Endothelial cell of umbilical vein (primary cell): ENCODE results near the gene IGSF3. TPM values are rescaled to one million over a fixed set of nuclear protein-coding genes. Genes with fewer than 3 reads are reported as not detected.

Source experiments
- BruUV-seq: library from RNA; stranded (reverse); fragments of 400-500 nt; replicated peaks from 2 replicates; lab custom pipeline; 2021; lab: Mats Ljungman, UMichigan
- CTCF ChIA-PET: fragments of 300-600, 350-600 bp; sonication (Branson Sonifier 250); formaldehyde crosslinking; loops from one replicate; lab custom pipeline; 2021; ENCODE audit warnings: antibody characterized with exemption, inconsistent platforms; lab: Charles Lee
- POLR2A ChIA-PET: fragments of 300-600, 350-600 bp; sonication (Branson Sonifier 250); formaldehyde crosslinking; loops from one replicate; lab custom pipeline; 2021; ENCODE audit warnings: antibody characterized with exemption, inconsistent platforms; lab: Charles Lee
- DNase-seq: peaks from one replicate; pipeline ENCODE4 v3.0.0-alpha.2; 2011; ENCODE audit warnings: low read depth, low spot score
- FAIRE-seq: peaks from 2 replicates; lab custom pipeline; 2011; peaks lifted over from hg19 to GRCh38; lab: Jason Lieb, UNC
- H2AFZ ChIP-seq: 2 replicates; pipeline ENCODE4 v1.6.0; 2012; ENCODE audit warnings: low read depth, low read length, control low read depth, inconsistent platforms
- H3K27ac ChIP-seq: 2 replicates; pipeline ENCODE4 v1.5.1; 2011; ENCODE audit warnings: low read depth, mild to moderate bottlenecking, control low read depth, low read length, moderate library complexity; ENCODE audit not compliant: insufficient read depth
- H3K27me3 ChIP-seq, 2 experiments: 2 replicates each; pipeline versions ENCODE4 v1.6.0 to v1.6.1; 2011; ENCODE audit warnings: low read length in 2 of 2, mixed read lengths in 1 of 2; ENCODE audit not compliant: control insufficient read depth in 2 of 2, insufficient read depth in 2 of 2
- H3K36me3 ChIP-seq, 2 experiments: 2 replicates in 1 of 2; 3 replicates in 1 of 2; pipeline ENCODE4 v1.5.1; 2011; ENCODE audit warnings: low read length in 2 of 2, mild to moderate bottlenecking in 1 of 2, moderate library complexity in 1 of 2; ENCODE audit not compliant: control insufficient read depth in 2 of 2, insufficient read depth in 2 of 2; ENCODE audit errors: extremely low read depth in 1 of 2
- H3K4me1 ChIP-seq: 3 replicates; pipeline ENCODE4 v1.5.1; 2011; ENCODE audit warnings: mild to moderate bottlenecking, low read length; ENCODE audit not compliant: control insufficient read depth, insufficient read depth; ENCODE audit errors: extremely low read depth
- H3K4me2 ChIP-seq: 2 replicates; pipeline ENCODE4 v1.6.1; 2011; ENCODE audit warnings: low read length, control low read depth, mixed read lengths; ENCODE audit not compliant: insufficient read depth
- H3K4me3 ChIP-seq, 3 experiments: fragments of 200-600 bp in 1 of 3; sonication (generic), shearing (Covaris generic) in 1 of 3; replicated peaks in 1 of 3; 2 replicates each; pipeline ENCODE4 v1.5.1; 2011 to 2016; ENCODE audit warnings: control low read depth in 3 of 3, low read length in 3 of 3, mild to moderate bottlenecking in 2 of 3, inconsistent platforms in 1 of 3, low read depth in 1 of 3, moderate library complexity in 1 of 3; ENCODE audit not compliant: insufficient read depth in 1 of 3
- H3K79me2 ChIP-seq: 2 replicates; pipeline ENCODE4 v1.6.0; 2012; ENCODE audit warnings: low read length, inconsistent platforms; ENCODE audit not compliant: control insufficient read depth, insufficient read depth
- H3K9ac ChIP-seq: replicated peaks from 2 replicates; pipeline ENCODE3; 2011; ENCODE audit warnings: low read length, control low read depth; ENCODE audit not compliant: insufficient read depth; ENCODE audit errors: extremely low read depth
- H3K9me1 ChIP-seq: replicated peaks from 3 replicates; pipeline ENCODE4 v1.6.0; 2011; ENCODE audit warnings: mild to moderate bottlenecking, low read length; ENCODE audit not compliant: control insufficient read depth, insufficient read depth; ENCODE audit errors: extremely low read depth
- H3K9me3 ChIP-seq: replicated peaks from 2 replicates; pipeline ENCODE4 v1.5.1; 2012; ENCODE audit warnings: low read length, inconsistent platforms; ENCODE audit not compliant: control insufficient read depth, insufficient read depth
- H4K20me1 ChIP-seq: replicated peaks from 2 replicates; pipeline ENCODE3; 2011; ENCODE audit warnings: mild to moderate bottlenecking, low read length; ENCODE audit not compliant: control insufficient read depth, insufficient read depth; ENCODE audit errors: extremely low read depth
- EZH2 ChIP-seq: IDR thresholded peaks from 2 replicates; pipeline ENCODE4 v1.6.1; 2012; ENCODE audit warnings: borderline replicate concordance, low read depth, mild to moderate bottlenecking, moderate library complexity, low read length, inconsistent platforms; ENCODE audit not compliant: severe bottlenecking
- FOS ChIP-seq: IDR thresholded peaks from 2 replicates; pipeline ENCODE4 v1.6.1; 2011; ENCODE audit warnings: mild to moderate bottlenecking, low read length, moderate library complexity, borderline replicate concordance; ENCODE audit not compliant: insufficient read depth
- GATA2 ChIP-seq: IDR thresholded peaks from 2 replicates; pipeline ENCODE4 v1.7.0; 2011; ENCODE audit warnings: low read depth, mild to moderate bottlenecking, moderate library complexity, mixed read lengths, low read length; ENCODE audit not compliant: insufficient read length, insufficient read depth
- JUN ChIP-seq: IDR thresholded peaks from 2 replicates; pipeline ENCODE4 v1.6.1; 2011; ENCODE audit warnings: borderline replicate concordance, low read depth; ENCODE audit not compliant: insufficient read length, insufficient read depth
- MYC ChIP-seq: IDR thresholded peaks from one replicate; pipeline ENCODE4 v1.6.1; 2011; ENCODE audit warnings: mild to moderate bottlenecking, low read depth, low read length
- POLR2A ChIP-seq: IDR thresholded peaks from 2 replicates; pipeline ENCODE4 v1.6.1; 2012; ENCODE audit warnings: low read depth, mild to moderate bottlenecking, control low read depth, low read length
- POLR2AphosphoS5 ChIP-seq: IDR thresholded peaks from 2 replicates; pipeline ENCODE4 v1.6.1; 2012; ENCODE audit warnings: low read depth, mild to moderate bottlenecking, control low read depth, low read length, moderate library complexity; ENCODE audit not compliant: insufficient read depth
- dilution Hi-C: fragments of 300-500 bp; cut with MboI; formaldehyde crosslinking; loops from one replicate; pipeline ENCODE4 v1.15.0; 2019; ENCODE audit warnings: low sequenced_read_pairs; ENCODE audit not compliant: extremely low pct_ligation_motif_present
- intact Hi-C: fragments of 100-400 bp; cut with micrococcal nuclease; formaldehyde crosslinking; loops from one replicate; pipeline ENCODE4 v1.10.0; 2022
- polyA plus RNA-seq, 4 experiments: library from polyadenylated mRNA; depleted of rRNA in 3 of 4; stranded (reverse) in 3 of 4; unstranded in 1 of 4; fragments of >200 nt; gene quantifications; 2 replicates each; pipeline versions ENCODE4 v1.2.1 to v1.2.3, GENCODE V29; 2011 to 2012; ENCODE audit warnings: missing spikeins in 1 of 4
- total RNA-seq: library from RNA; stranded (reverse); gene quantifications from 2 replicates; pipeline ENCODE4 v1.2.3, GENCODE V29; 2021
- TF ChIP-seq, protein P1 (sequence below), 2 donors: IDR thresholded peaks; 1 replicate in 1 of 2; 2 replicates in 1 of 2; pipeline ENCODE4 v1.5.1; 2011; ENCODE audit warnings: low read length in 2 of 2, mild to moderate bottlenecking in 2 of 2, moderate library complexity in 2 of 2, control low read depth in 1 of 2, inconsistent platforms in 1 of 2, low read depth in 1 of 2; ENCODE audit not compliant: insufficient read depth in 1 of 2; ENCODE audit errors: extremely low read depth in 1 of 2
- TF ChIP-seq, protein P2 (sequence below): IDR thresholded peaks from 2 replicates; pipeline ENCODE4 v1.6.1; 2011; ENCODE audit not compliant: insufficient read depth, insufficient read length

IGSF3 gene
- total and polyA plus RNA-seq, 2 donors (not counting 3 experiments of a cell fraction or from before 2014, with no cell fraction given), result 0.63 to 2.2 TPM

GRCh38 chr1:116678732-116679090 is 11.2 kb upstream of the IGSF3 start:
- dilution Hi-C loops, result no loop called here
- Histone ChIP-seq H3K27ac (no peak overlapping the region), H3K9me3 (no peaks in the 10 kb centered on the region), H3K36me3 (no peaks in the 10 kb centered on the region), H2AFZ (no peak overlapping the region), H3K9me1 (no peaks in the 10 kb centered on the region), H3K4me2 (no peak overlapping the region), H3K4me1 (no peaks in the 10 kb centered on the region), H3K27me3 (peaks cover 0 to 5% of the 10 kb centered on the region in 2 experiments), H3K9ac (no peak overlapping the region), H3K4me3 (no peak overlapping the region), H3K79me2 (no peaks in the 10 kb centered on the region), H4K20me1 (no peaks in the 10 kb centered on the region)
- FAIRE-seq, result no peak
- TF ChIP-seq JUN (no peak), GATA2 (no peak), POLR2AphosphoS5 (no peak), FOS (no peak), POLR2A (no peak), MYC (no peak), EZH2 (no peak)
- TF ChIP-seq, protein P1, sequence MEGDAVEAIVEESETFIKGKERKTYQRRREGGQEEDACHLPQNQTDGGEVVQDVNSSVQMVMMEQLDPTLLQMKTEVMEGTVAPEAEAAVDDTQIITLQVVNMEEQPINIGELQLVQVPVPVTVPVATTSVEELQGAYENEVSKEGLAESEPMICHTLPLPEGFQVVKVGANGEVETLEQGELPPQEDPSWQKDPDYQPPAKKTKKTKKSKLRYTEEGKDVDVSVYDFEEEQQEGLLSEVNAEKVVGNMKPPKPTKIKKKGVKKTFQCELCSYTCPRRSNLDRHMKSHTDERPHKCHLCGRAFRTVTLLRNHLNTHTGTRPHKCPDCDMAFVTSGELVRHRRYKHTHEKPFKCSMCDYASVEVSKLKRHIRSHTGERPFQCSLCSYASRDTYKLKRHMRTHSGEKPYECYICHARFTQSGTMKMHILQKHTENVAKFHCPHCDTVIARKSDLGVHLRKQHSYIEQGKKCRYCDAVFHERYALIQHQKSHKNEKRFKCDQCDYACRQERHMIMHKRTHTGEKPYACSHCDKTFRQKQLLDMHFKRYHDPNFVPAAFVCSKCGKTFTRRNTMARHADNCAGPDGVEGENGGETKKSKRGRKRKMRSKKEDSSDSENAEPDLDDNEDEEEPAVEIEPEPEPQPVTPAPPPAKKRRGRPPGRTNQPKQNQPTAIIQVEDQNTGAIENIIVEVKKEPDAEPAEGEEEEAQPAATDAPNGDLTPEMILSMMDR (IDR thresholded peaks at IDR 0.05; ENCODE audit: extremely low read depth in 1 of 2, insufficient read depth in 1 of 2, low read depth in 1 of 2, low read length in 2 of 2), result no peak
- TF ChIP-seq, protein P2, sequence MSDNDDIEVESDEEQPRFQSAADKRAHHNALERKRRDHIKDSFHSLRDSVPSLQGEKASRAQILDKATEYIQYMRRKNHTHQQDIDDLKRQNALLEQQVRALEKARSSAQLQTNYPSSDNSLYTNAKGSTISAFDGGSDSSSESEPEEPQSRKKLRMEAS, result no peak
- no TSS peak for BruUV-seq
- no peak for DNase-seq
- POLR2A ChIA-PET, result no interaction called here
- CTCF ChIA-PET, result no interaction called here
- intact Hi-C loops, result no loop called here
